Hepatocyte (in vitro differentiated cells): ENCODE data around the gene ADGRB3. TPM values are rescaled to one million over a fixed set of nuclear protein-coding genes. Genes with fewer than 3 reads are reported as not detected.

ENCODE experiments used
- DNase-seq: peaks from one replicate; pipeline ENCODE4 v3.0.0-alpha.2; 2016; ENCODE audit warnings: low spot score
- H2AFZ ChIP-seq: fragments of 200-600 bp; sonication (generic); 2 replicates; pipeline ENCODE4 v1.6.0; 2016; ENCODE audit warnings: antibody characterized with exemption, mild to moderate bottlenecking
- H3K27ac ChIP-seq: fragments of 200-600 bp; sonication (generic); 2 replicates; pipeline ENCODE4 v1.5.1; 2016; ENCODE audit warnings: mild to moderate bottlenecking
- H3K27me3 ChIP-seq: fragments of 200-600 bp; sonication (generic); 2 replicates; pipeline ENCODE4 v1.6.1; 2016
- H3K36me3 ChIP-seq: fragments of 200-600 bp; sonication (generic); replicated peaks from 2 replicates; pipeline ENCODE4 v1.5.1; 2016; ENCODE audit warnings: low read depth; ENCODE audit not compliant: insufficient read depth
- H3K4me1 ChIP-seq: fragments of 200-600 bp; sonication (generic); 2 replicates; pipeline ENCODE4 v1.5.1; 2016; ENCODE audit warnings: mild to moderate bottlenecking, moderate library complexity; ENCODE audit not compliant: insufficient read depth
- H3K4me2 ChIP-seq: fragments of 200-600 bp; sonication (generic); 2 replicates; pipeline ENCODE4 v1.6.0; 2016
- H3K4me3 ChIP-seq: fragments of 200-600 bp; sonication (generic); 2 replicates; pipeline ENCODE4 v1.5.1; 2016; ENCODE audit warnings: mild to moderate bottlenecking
- H3K79me2 ChIP-seq: fragments of 200-600 bp; sonication (generic); 2 replicates; pipeline ENCODE4 v1.6.0; 2017; ENCODE audit warnings: mild to moderate bottlenecking
- H3K9me2 ChIP-seq: fragments of 200-600 bp; sonication (generic); replicated peaks from 2 replicates; pipeline ENCODE4 v1.6.0; 2017; ENCODE audit warnings: mild to moderate bottlenecking; ENCODE audit not compliant: insufficient read depth
- H3K9me3 ChIP-seq: fragments of 200-600 bp; sonication (generic); 2 replicates; pipeline ENCODE4 v1.5.1; 2016; ENCODE audit warnings: low read depth, mild to moderate bottlenecking
- H4K20me1 ChIP-seq: fragments of 200-600 bp; sonication (generic); 2 replicates; pipeline ENCODE4 v1.6.0; 2016; ENCODE audit warnings: mild to moderate bottlenecking; ENCODE audit not compliant: insufficient read depth, poor library complexity, severe bottlenecking
- EZH2 ChIP-seq: fragments of 200-600 bp; sonication (generic); IDR thresholded peaks from 2 replicates; pipeline ENCODE4 v1.6.1; 2016; ENCODE audit warnings: antibody characterized with exemption, mild to moderate bottlenecking, borderline replicate concordance
- EZH2phosphoT487 ChIP-seq: fragments of 200-600 bp; sonication (generic); IDR thresholded peaks from one replicate; pipeline ENCODE4 v1.6.1; 2018; ENCODE audit warnings: antibody characterized with exemption, mild to moderate bottlenecking, low read depth, moderate library complexity; ENCODE audit not compliant: unreplicated experiment, severe bottlenecking
- WGBS: methylation state at CpG from one replicate; pipeline ENCODE4 v1.1.6; 2016; ENCODE audit warnings: low lambda C conversion rate; ENCODE audit errors: missing lambda C conversion rate; 5-methylcytosine and 5-hydroxymethylcytosine counted together
- polyA plus RNA-seq: library from polyadenylated mRNA; unstranded; fragments of >200 nt; fragmentation: Nextera tagmentation; extraction: Ambion mirVana; gene quantifications from 2 replicates; pipeline ENCODE4 v1.2.1, GENCODE V29; 2016
- total RNA-seq: library from RNA; depleted of rRNA; stranded (reverse); fragments of >200 nt; gene quantifications from 2 replicates; pipeline ENCODE4 v1.2.3, GENCODE V29; 2014
- TF ChIP-seq, protein P1 (sequence below): fragments of 200-600 bp; sonication (generic); IDR thresholded peaks from 2 replicates; pipeline ENCODE4 v1.5.1; 2016; ENCODE audit warnings: antibody characterized with exemption, mild to moderate bottlenecking; ENCODE audit not compliant: poor library complexity

ADGRB3 gene
- total RNA-seq (2.0 and 2.2 TPM in 2 replicates), polyA plus RNA-seq (0.17 and 0.83 TPM in 2 replicates)

DNA sequence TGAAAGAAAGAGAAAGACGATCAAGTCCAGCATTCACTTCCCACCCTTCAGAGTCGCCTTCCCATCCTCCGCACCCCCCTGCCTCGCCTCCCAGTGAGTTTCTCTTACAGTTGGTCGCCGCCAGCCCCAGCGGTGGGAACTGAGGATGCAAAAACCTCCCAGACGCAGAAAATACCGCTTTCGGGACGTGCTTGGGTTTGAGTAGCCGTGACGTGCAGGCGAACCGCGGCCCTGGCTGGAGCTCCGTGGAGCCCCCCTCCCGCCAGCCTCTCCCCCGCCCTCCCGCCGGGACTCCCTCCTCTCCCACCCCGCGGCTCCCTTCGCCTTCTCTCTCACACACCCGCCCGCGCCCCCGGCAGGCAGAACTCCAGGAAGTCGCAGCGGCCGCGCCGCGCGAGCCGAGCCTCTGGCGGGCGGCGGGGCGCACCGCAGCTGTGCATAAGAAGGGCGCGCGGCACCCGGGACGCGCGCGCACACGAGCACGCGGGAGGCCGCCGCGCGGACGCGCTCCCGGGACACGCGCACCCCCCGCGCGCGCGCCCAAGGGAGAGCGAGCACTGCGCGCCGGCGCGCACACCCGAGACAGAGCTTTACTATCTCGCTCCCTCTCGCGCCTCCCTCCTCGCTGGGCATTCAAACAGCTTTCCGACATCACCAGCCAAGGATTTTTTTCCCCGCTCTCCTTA is at the start of gene ADGRB3:
TSS of gene ADGRB3 (plus strand) at position 557 of the 686 bp plus-strand sequence. CDS start 3,394 bp downstream, outside the sequence.
- 2% methylated on average over 43 of the region's 79 CpGs for WGBS
- peak within 1 kb of the TSS; percentile 93 for H3K4me2 ChIP-seq
- no peaks in the 10 kb centered on the region for H3K36me3 ChIP-seq
- peak within 1 kb of the TSS; percentile 58 for H3K27ac ChIP-seq
- peak within 1 kb of the TSS; percentile 77 for H3K4me3 ChIP-seq
- H3K9me3 ChIP-seq: peaks cover 4% of the 10 kb centered on the region
- no peaks in the 10 kb centered on the region for H3K9me2 ChIP-seq
- TF ChIP-seq EZH2phosphoT487: no peak
- no peak for TF ChIP-seq EZH2
- TF ChIP-seq, protein P1, sequence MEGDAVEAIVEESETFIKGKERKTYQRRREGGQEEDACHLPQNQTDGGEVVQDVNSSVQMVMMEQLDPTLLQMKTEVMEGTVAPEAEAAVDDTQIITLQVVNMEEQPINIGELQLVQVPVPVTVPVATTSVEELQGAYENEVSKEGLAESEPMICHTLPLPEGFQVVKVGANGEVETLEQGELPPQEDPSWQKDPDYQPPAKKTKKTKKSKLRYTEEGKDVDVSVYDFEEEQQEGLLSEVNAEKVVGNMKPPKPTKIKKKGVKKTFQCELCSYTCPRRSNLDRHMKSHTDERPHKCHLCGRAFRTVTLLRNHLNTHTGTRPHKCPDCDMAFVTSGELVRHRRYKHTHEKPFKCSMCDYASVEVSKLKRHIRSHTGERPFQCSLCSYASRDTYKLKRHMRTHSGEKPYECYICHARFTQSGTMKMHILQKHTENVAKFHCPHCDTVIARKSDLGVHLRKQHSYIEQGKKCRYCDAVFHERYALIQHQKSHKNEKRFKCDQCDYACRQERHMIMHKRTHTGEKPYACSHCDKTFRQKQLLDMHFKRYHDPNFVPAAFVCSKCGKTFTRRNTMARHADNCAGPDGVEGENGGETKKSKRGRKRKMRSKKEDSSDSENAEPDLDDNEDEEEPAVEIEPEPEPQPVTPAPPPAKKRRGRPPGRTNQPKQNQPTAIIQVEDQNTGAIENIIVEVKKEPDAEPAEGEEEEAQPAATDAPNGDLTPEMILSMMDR: peak; percentile 7
- peak within 1 kb of the TSS; percentile 91 for H2AFZ ChIP-seq
- H3K4me1 ChIP-seq: no peaks in the 10 kb centered on the region
- H3K27me3 ChIP-seq: peaks cover 65% of the 10 kb centered on the region
- H3K79me2 ChIP-seq: no peaks in the 10 kb centered on the region
- DNase-seq: peak; percentile 92
- no peaks in the 10 kb centered on the region for H4K20me1 ChIP-seq

DNA sequence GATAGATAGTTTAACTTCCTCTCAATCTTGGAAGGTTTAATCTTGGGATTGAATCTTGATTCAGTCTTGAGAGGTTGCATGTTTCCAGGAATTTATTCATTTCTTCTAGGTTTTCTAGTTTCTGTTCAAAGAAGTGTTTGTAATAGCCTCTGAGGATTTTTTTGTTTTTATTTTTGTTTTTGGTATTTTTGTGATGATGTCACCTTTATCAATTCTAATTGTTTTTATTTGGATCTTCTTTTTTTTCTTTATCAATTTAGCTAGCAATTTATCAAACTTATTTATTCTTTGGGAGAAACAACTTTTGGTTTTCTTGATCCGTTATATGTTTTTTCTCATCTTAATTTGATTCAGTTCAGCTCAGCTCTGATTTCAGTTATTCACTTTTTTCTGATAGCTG is 41.5 kb upstream of the ADGRB3 start:
- Histone ChIP-seq H3K4me2 (no peak overlapping the region), H3K9me2 (no peaks in the 10 kb centered on the region), H2AFZ (no peak overlapping the region), H3K4me3 (no peak overlapping the region), H3K4me1 (no peaks in the 10 kb centered on the region), H4K20me1 (no peaks in the 10 kb centered on the region), H3K9me3 (no peaks in the 10 kb centered on the region), H3K36me3 (no peaks in the 10 kb centered on the region), H3K79me2 (no peaks in the 10 kb centered on the region), H3K27me3 (no peaks in the 10 kb centered on the region), H3K27ac (no peak overlapping the region)
- 91% methylated on average over 1 of the region's 1 CpG for WGBS
- DNase-seq: no peak
- TF ChIP-seq EZH2phosphoT487: no peak
- TF ChIP-seq, protein P1: no peak
- no peak for TF ChIP-seq EZH2

DNA sequence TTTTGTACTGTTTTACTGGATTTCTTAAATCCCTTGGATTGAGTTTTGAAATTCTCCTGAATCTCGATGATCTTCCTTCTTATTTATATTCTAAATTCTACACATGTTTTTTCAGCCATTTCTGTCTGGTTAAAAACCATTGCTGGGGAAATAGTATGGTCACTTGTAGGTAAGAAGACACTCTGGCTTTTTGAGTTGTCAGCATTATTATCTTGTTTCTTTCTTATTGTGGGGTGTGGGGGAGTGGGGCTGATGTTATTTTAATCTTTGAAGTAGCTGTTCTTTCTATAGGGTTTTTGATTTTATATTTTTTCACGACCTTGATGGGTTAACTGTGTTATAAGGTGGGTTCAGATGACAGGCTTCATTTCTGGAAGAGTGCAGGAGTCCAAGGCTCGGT is 37.4 kb upstream of the ADGRB3 start:
- no peak overlapping the region for H3K4me2 ChIP-seq
- WGBS: 54% methylated on average over 3 of the region's 3 CpGs
- TF ChIP-seq, protein P1: no peak
- no peak for TF ChIP-seq EZH2
- TF ChIP-seq EZH2phosphoT487: no peak

More for the DNA sequence above, 37.4 kb upstream of the ADGRB3 start:
- no peak overlapping the region for H3K27ac ChIP-seq
- H4K20me1 ChIP-seq: no peaks in the 10 kb centered on the region
- no peaks in the 10 kb centered on the region for H3K36me3 ChIP-seq
- no peaks in the 10 kb centered on the region for H3K9me2 ChIP-seq
- no peak overlapping the region for H3K4me3 ChIP-seq
- H2AFZ ChIP-seq: no peak overlapping the region
- no peaks in the 10 kb centered on the region for H3K4me1 ChIP-seq
- no peaks in the 10 kb centered on the region for H3K9me3 ChIP-seq
- H3K79me2 ChIP-seq: no peaks in the 10 kb centered on the region
- no peaks in the 10 kb centered on the region for H3K27me3 ChIP-seq
- DNase-seq: no peak
